AG04450 (cell line): ENCODE data around the gene SMPD3. TPM values are rescaled to one million over a fixed set of nuclear protein-coding genes. Genes with fewer than 3 reads are reported as not detected.

Source experiments
- CTCF ChIA-PET: fragments of 300-600, 350-600 bp; formaldehyde crosslinking; extraction: SDS; loops from one replicate; lab custom pipeline; 2022; ENCODE audit warnings: antibody characterized with exemption, inconsistent platforms; lab: Charles Lee
- POLR2A ChIA-PET: fragments of 350-600 bp; formaldehyde crosslinking; extraction: SDS; loops from one replicate; lab custom pipeline; 2021; ENCODE audit warnings: antibody characterized with exemption, inconsistent platforms; lab: Yijun Ruan, JAX
- DNase-seq: peaks from one replicate; pipeline ENCODE4 v3.0.0-alpha.2; 2011; ENCODE audit warnings: low read depth, low spot score
- H3K27ac ChIP-seq: one replicate; pipeline ENCODE4 v1.5.1; 2012; ENCODE audit warnings: low read depth, low read length, control low read depth
- H3K27me3 ChIP-seq: one replicate; pipeline ENCODE4 v1.6.0; 2012; ENCODE audit warnings: low read length; ENCODE audit not compliant: control insufficient read depth, insufficient read depth
- H3K4me3 ChIP-seq: 2 replicates; pipeline ENCODE4 v1.5.1; 2011; ENCODE audit warnings: mild to moderate bottlenecking, low read depth, low read length, control low read depth
- H3K9me3 ChIP-seq: 2 replicates; pipeline ENCODE4 v1.5.1; 2012; ENCODE audit warnings: low read length; ENCODE audit not compliant: control insufficient read depth, insufficient read depth
- polyA plus RNA-seq: library from polyadenylated mRNA; depleted of rRNA; stranded (reverse); fragments of >200 nt; gene quantifications from 2 replicates; pipeline ENCODE4 v1.2.3, GENCODE V29; 2011
- TF ChIP-seq, protein P1 (sequence below): IDR thresholded peaks from 2 replicates; pipeline ENCODE4 v1.5.1; 2011; ENCODE audit warnings: low read depth, low read length, control low read depth, inconsistent platforms

SMPD3 gene
- polyA plus RNA-seq, 1 experiment, result not detected

DNA sequence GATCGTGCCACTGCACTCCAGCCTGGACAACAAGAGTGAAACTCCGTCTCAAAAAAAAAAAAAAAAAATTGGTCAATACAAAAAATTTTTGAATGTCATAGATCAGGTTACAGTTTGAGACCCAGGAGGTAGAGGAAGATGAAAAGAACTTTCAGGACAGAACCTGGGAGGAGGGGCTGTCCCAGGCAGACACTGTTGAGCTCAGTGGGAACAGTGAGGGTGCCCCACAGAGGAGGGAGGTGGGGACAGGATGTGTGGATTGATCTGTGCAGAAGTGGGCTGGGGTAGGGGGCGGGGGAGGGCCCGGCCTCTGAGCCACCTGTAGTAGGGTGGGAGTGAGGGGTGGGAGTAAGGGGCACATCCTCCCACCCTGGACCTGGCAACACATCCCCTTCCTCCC, 79.1 kb downstream of the SMPD3 start:
- Histone ChIP-seq H3K27me3 (peaks cover 9% of the 10 kb centered on the region), H3K27ac (no peak overlapping the region), H3K9me3 (no peaks in the 10 kb centered on the region; the same call in 1 of the 2 replicates), H3K4me3 (no peak overlapping the region)
- TF ChIP-seq, protein P1, sequence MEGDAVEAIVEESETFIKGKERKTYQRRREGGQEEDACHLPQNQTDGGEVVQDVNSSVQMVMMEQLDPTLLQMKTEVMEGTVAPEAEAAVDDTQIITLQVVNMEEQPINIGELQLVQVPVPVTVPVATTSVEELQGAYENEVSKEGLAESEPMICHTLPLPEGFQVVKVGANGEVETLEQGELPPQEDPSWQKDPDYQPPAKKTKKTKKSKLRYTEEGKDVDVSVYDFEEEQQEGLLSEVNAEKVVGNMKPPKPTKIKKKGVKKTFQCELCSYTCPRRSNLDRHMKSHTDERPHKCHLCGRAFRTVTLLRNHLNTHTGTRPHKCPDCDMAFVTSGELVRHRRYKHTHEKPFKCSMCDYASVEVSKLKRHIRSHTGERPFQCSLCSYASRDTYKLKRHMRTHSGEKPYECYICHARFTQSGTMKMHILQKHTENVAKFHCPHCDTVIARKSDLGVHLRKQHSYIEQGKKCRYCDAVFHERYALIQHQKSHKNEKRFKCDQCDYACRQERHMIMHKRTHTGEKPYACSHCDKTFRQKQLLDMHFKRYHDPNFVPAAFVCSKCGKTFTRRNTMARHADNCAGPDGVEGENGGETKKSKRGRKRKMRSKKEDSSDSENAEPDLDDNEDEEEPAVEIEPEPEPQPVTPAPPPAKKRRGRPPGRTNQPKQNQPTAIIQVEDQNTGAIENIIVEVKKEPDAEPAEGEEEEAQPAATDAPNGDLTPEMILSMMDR, result no peak
- DNase-seq, result no peak
- POLR2A ChIA-PET, result no interaction called here
- CTCF ChIA-PET, result interaction anchor here (0.7 to 1.1 kb wide), 2 partner anchors 109 to 152 kb away, joined by 3 to 5 read pairs; no protein-coding TSS in a partner anchor

DNA sequence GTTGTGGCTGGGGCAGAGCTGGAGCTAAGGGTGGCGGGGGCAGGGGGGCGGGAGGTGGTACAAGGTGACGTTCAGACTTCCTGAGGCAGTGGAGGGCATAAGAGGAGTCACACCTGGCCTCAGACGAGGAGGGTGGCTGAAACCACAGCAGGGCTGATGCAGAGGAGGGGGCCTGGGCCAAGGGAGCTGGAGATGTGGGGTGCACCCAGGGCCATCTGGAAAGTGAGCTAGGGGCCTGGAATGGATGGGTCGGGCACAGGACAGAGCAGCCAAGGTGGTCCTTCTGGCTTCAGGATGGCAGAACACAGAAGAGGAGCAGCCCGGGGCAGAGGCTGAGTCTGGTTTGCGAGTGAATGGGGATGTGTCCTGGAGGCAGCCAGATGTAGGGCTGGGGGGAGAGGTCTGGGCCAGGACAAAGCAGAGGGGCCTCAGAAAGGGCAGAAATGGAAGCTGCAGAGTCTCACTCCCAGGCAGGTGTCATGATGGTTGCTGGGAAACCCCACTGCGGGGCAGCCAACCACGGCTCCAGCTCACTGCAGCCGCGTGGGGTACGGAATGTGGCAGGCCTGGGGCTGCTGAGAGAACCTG, 79.9 kb downstream of the SMPD3 start:
- H3K9me3 ChIP-seq, result no peaks in the 10 kb centered on the region; the same call in 1 of the 2 replicates
- CTCF ChIA-PET, result interaction anchor here (0.6 to 1.4 kb wide), 5 partner anchors 28 to 276 kb away, joined by 3 to 6 read pairs (median 5); no protein-coding TSS in a partner anchor
- POLR2A ChIA-PET, result interaction anchor here (0.6 kb wide), 1 partner anchor 20 kb away, joined by 4 read pairs; no protein-coding TSS in a partner anchor
- H3K27ac ChIP-seq, result no peak overlapping the region
- H3K4me3 ChIP-seq, result no peak overlapping the region
- TF ChIP-seq, protein P1, result no peak
- peaks cover 6% of the 10 kb centered on the region for H3K27me3 ChIP-seq
- no peak for DNase-seq

DNA sequence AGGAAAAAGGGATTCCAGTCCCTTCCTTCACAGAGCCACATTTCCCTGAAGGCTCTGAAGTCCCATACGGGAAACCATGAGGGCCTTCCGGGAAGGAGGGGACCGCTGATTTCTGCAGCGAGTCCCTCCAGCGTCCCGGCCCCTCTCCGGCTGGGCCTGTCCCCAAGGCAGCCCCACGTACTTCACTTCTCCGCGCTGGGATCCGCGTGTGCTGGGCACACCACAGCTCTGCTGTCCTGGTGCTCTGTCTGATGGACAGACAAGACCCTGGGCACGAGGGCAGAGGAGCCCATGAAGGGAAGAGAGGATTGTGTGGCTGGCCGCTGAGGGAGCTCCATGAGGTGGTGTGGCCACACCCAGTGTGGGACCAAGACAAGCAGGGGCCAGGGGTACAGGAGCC, 80.4 kb downstream of the SMPD3 start:
- CTCF ChIA-PET, result interaction anchor here (0.6 to 1.4 kb wide), 4 partner anchors 28 to 275 kb away, joined by 3 to 6 read pairs (median 4); no protein-coding TSS in a partner anchor
- TF ChIP-seq, protein P1, result no peak

DNA sequence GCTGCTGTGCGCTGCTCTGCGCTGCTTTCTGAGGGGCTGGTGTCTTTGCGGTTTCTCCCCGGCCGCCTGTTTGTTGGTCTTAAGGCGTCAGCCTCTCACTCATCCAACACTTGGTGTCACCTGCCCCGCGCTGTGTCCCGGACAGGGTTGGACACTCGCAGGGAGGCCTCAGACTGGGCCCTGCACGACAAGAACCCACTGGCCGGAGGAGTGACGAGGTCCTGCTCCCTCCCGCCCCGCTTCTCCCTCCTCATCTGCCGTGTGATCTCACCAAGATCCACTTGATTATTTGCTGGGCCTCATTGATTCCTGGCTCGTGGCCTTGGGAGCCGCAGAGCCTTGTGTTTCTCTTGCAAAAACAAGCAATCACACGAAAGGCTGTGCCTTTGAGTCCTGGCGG, 80.9 kb downstream of the SMPD3 start:
- POLR2A ChIA-PET, result no interaction called here
- H3K27me3 ChIP-seq, result peaks cover 5% of the 10 kb centered on the region
- CTCF ChIA-PET, result interaction anchor here (0.6 to 1.5 kb wide), 4 partner anchors 29 to 275 kb away, joined by 3 to 6 read pairs (median 4); no protein-coding TSS in a partner anchor
- H3K4me3 ChIP-seq, result no peak overlapping the region
- H3K27ac ChIP-seq, result no peak overlapping the region
- H3K9me3 ChIP-seq, result no peaks in the 10 kb centered on the region; the same call in 1 of the 2 replicates
- DNase-seq, result no peak
- TF ChIP-seq, protein P1, result no peak

More for the DNA sequence above, 80.4 kb downstream of the SMPD3 start:
- Histone ChIP-seq H3K9me3 (no peaks in the 10 kb centered on the region; the same call in 1 of the 2 replicates), H3K4me3 (no peak overlapping the region), H3K27me3 (peaks cover 5% of the 10 kb centered on the region), H3K27ac (no peak overlapping the region)
- POLR2A ChIA-PET, result no interaction called here
- DNase-seq, result no peak

DNA sequence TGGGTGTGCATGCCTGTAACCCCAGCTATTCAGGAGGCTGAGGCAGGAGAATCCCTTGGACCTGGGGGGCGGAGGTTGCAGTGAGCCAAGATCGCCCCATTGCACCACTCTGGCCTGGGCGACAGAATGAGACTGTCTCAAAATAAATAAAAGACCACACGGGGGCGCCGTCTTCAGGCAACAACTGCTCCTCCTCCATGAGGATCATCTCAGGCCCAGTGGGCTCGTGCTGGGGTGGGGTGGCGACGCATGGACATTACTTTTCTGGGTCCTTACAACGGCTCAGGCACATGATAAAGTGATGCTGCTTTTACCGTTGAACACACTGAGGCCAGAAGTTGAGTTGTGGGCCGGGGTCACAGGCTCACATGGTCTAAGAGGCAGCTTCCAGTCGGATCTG, 81.3 kb downstream of the SMPD3 start:
- no peak overlapping the region for H3K4me3 ChIP-seq
- ChIA-PET CTCF (interaction anchor here (0.7 to 1.6 kb wide), 5 partner anchors 30 to 380 kb away, joined by 3 to 5 read pairs (median 4); no protein-coding TSS in a partner anchor), POLR2A (no interaction called here)
- H3K9me3 ChIP-seq, result no peaks in the 10 kb centered on the region; the same call in 1 of the 2 replicates
- TF ChIP-seq, protein P1, result peak; percentile 40
- H3K27ac ChIP-seq, result no peak overlapping the region
- DNase-seq, result no peak
- H3K27me3 ChIP-seq, result peaks cover 5% of the 10 kb centered on the region
